Sigmoid colon (tissue), 7 donors: Measurements from ENCODE around the gene RGN. TPM values are rescaled to one million over a fixed set of nuclear protein-coding genes. Genes with fewer than 3 reads are reported as not detected.

Experiments
- DNase-seq: peaks from one replicate; pipeline ENCODE4 v3.0.0-alpha.2; 2019
- H3K27ac ChIP-seq, 4 donors: fragments of 200-600 bp; sonication (generic); one replicate each; pipeline ENCODE4 v1.5.1; 2016 to 2019; ENCODE audit warnings: mild to moderate bottlenecking in 1 of 4
- H3K27me3 ChIP-seq, 3 donors: fragments of 200-600 bp; sonication (generic); one replicate each; pipeline ENCODE4 v1.5.1; 2019; ENCODE audit warnings: mild to moderate bottlenecking in 1 of 3
- H3K36me3 ChIP-seq, 4 donors: fragments of 200-600 bp; sonication (generic); one replicate each; pipeline ENCODE4 v1.5.1; 2016 to 2019
- H3K4me1 ChIP-seq, 4 donors: fragments of 200-600 bp; sonication (generic); one replicate each; pipeline ENCODE4 v1.5.1; 2017 to 2019
- H3K4me3 ChIP-seq, 4 donors: fragments of 200-600 bp; sonication (generic); one replicate each; pipeline ENCODE4 v1.5.1; 2017 to 2019; ENCODE audit warnings: mild to moderate bottlenecking in 2 of 4, moderate library complexity in 1 of 4
- H3K9me3 ChIP-seq, 4 donors: fragments of 200-600 bp in 3 of 4; sonication (generic) in 3 of 4; one replicate each; pipeline versions ENCODE4 v1.5.1 to v1.6.1; 2013 to 2019
- CTCF ChIP-seq, 4 experiments: fragments of 450-650 bp in 3 of 4; fragments of 200-600 bp in 1 of 4; IDR thresholded peaks; one replicate each; pipeline ENCODE4 v1.5.1; 2016 to 2019; ENCODE audit warnings: antibody characterized with exemption in 4 of 4, mild to moderate bottlenecking in 3 of 4, moderate library complexity in 2 of 4
- EP300 ChIP-seq, 4 donors: sonication (generic); formaldehyde crosslinking; IDR thresholded peaks; one replicate each; pipeline ENCODE4 v1.6.1; 2017; ENCODE audit warnings: antibody characterized with exemption in 4 of 4
- POLR2A ChIP-seq, 2 donors: fragments of 450-650 bp; IDR thresholded peaks; one replicate each; pipeline ENCODE4 v1.6.1; 2016; ENCODE audit warnings: antibody characterized with exemption in 2 of 2, mild to moderate bottlenecking in 2 of 2, moderate library complexity in 2 of 2
- POLR2AphosphoS5 ChIP-seq, 4 donors: sonication (generic); formaldehyde crosslinking; IDR thresholded peaks; one replicate each; pipeline ENCODE4 v1.6.1; 2017; ENCODE audit warnings: antibody characterized with exemption in 4 of 4
- WGBS, 2 donors: extraction: QIAGEN DNeasy Blood & Tissue Kit; methylation state at CpG; one replicate each; pipeline ENCODE4 v1.1.7; 2013; 5-methylcytosine and 5-hydroxymethylcytosine counted together
- intact Hi-C: fragments of 100-400 bp; cut with DNase I; formaldehyde crosslinking; loops from one replicate; pipeline ENCODE4 v1.15.1; 2023
- polyA plus RNA-seq, 3 donors: library from polyadenylated mRNA; stranded (reverse); fragments of 200-250 nt; gene quantifications; one replicate each; pipeline ENCODE4 v1.2.3, GENCODE V29; 2013
- total RNA-seq, 4 donors: library from RNA; depleted of rRNA; stranded (reverse); fragments of >200 nt; gene quantifications; one replicate each; pipeline ENCODE4 v1.1.0, GENCODE V29; 2016
- donor health status: healthy with polysubstance abuse.
- donor health status: Bipolar disorder and iron deficiency.
- donor health status: healthy.

Gene RGN
- total RNA-seq (10 to 100 TPM in 2 of 4 donors, 1 to 10 TPM in 2; 5.3 to 12.2 (median 9.1) TPM), polyA plus RNA-seq (under 1 TPM in 2 of 3 donors, not detected in 1; 0.42 to 0.60 TPM)

GRCh38 chrX:47078129-47079043, at the start of gene RGN:
Gene RGN (plus strand): TSS chrX:47078443. CDS start chrX:47081145, 2,702 bp downstream.
- no peaks in the 10 kb centered on the region for H3K4me1 ChIP-seq
- no peaks in the 10 kb centered on the region for H3K9me3 ChIP-seq
- peak within 1 kb of the TSS; percentile 14 to 48 (median 44) for H3K4me3 ChIP-seq
- TF ChIP-seq CTCF (IDR thresholded peaks at IDR 0.05) (no peak), POLR2AphosphoS5 (IDR thresholded peaks at IDR 0.05) (no peak), EP300 (IDR thresholded peaks at IDR 0.05) (no peak), POLR2A (IDR thresholded peaks at IDR 0.05) (no peak)
- H3K27me3 ChIP-seq, result peaks cover 0 to 2% (median 0%) of the 10 kb centered on the region in 3 donors
- no peak for DNase-seq
- WGBS, 2 donors, result 29 to 59% methylated on average over 59 of the region's 59 CpGs
- no peaks in the 10 kb centered on the region for H3K36me3 ChIP-seq
- intact Hi-C loops, result no loop called here
- H3K27ac ChIP-seq, result peak within 1 kb of the TSS; percentile 56 to 64 (median 56)

- Histone ChIP-seq H3K27me3 (peaks cover 0 to 4% (median 0%) of the 10 kb centered on the region in 3 donors), H3K36me3 (no peaks in the 10 kb centered on the region), H3K4me1 (no peaks in the 10 kb centered on the region), H3K4me3 (no peak overlapping the region), H3K27ac (no peak overlapping the region), H3K9me3 (no peaks in the 10 kb centered on the region)
- intact Hi-C loops, result loop anchor here (5.0 kb wide), 1 partner anchor 273 kb away; the partner anchor contains the start of gene SLC9A7
- DNase-seq, result no peak
- TF ChIP-seq CTCF (IDR thresholded peaks at IDR 0.05) (peak in 2 of 4 experiments; percentile 28 to 48), POLR2AphosphoS5 (IDR thresholded peaks at IDR 0.05) (no peak)
Observed at GRCh38 chrX:47030339-47030738, 47.9 kb upstream of the RGN start.

- H3K4me3 ChIP-seq, result no peak overlapping the region
- H3K4me1 ChIP-seq, result no peaks in the 10 kb centered on the region
- no peak overlapping the region for H3K27ac ChIP-seq
- WGBS, 2 donors, result 64 to 74% methylated on average over 5 of the region's 5 CpGs
- no peaks in the 10 kb centered on the region for H3K27me3 ChIP-seq
- DNase-seq, result no peak
- TF ChIP-seq POLR2AphosphoS5 (IDR thresholded peaks at IDR 0.05), result no peak
- no peak for TF ChIP-seq POLR2A (IDR thresholded peaks at IDR 0.05)
- TF ChIP-seq EP300 (IDR thresholded peaks at IDR 0.05), result no peak
- no peak for TF ChIP-seq CTCF (IDR thresholded peaks at IDR 0.05)
- H3K36me3 ChIP-seq, result no peaks in the 10 kb centered on the region
- H3K9me3 ChIP-seq, result no peaks in the 10 kb centered on the region
- intact Hi-C loops, result no loop called here
Observed at GRCh38 chrX:47047989-47048388, 30.3 kb upstream of the RGN start.

- H3K27me3 ChIP-seq, result no peaks in the 10 kb centered on the region
- intact Hi-C loops, result no loop called here
- TF ChIP-seq POLR2AphosphoS5 (IDR thresholded peaks at IDR 0.05) (no peak), CTCF (IDR thresholded peaks at IDR 0.05) (no peak), EP300 (IDR thresholded peaks at IDR 0.05) (no peak), POLR2A (IDR thresholded peaks at IDR 0.05) (no peak)
- H3K4me3 ChIP-seq, result no peak overlapping the region
- H3K27ac ChIP-seq, result no peak overlapping the region
- no peaks in the 10 kb centered on the region for H3K4me1 ChIP-seq
- no peaks in the 10 kb centered on the region for H3K9me3 ChIP-seq
- DNase-seq, result no peak
- WGBS, 2 donors, result 23 to 67% methylated on average over 1 of the region's 1 CpG
- peaks cover 0 to 10% (median 0%) of the 10 kb centered on the region in 4 donors for H3K36me3 ChIP-seq
Observed at GRCh38 chrX:47059142-47059874, 18.9 kb upstream of the RGN start.
